GM21367 (cell line): Measurements from ENCODE around the gene SLC7A7.
A peak's percentile ranks its signal among the peaks of the same experiment; 100 is the strongest.
"Not testable (repeated sequence)": the region's sequence is repeated elsewhere in the genome, so short reads cannot be mapped to it uniquely, and the experiment has no call there.

Experiments used
- ATAC-seq: cut with Tn5 transposase; IDR thresholded peaks from one replicate; pipeline ENCODE4 v1.9.1; 2021; ENCODE audit not compliant: unreplicated experiment

Gene SLC7A7

GRCh38 chr14:22814941-22815713 lies at the start of gene SLC7A7:
Gene SLC7A7, minus strand, starts transcription at chr14:22815435. Its CDS starts 2,037 bp downstream, at chr14:22813398.
- ATAC-seq, result no peak

DNA sequence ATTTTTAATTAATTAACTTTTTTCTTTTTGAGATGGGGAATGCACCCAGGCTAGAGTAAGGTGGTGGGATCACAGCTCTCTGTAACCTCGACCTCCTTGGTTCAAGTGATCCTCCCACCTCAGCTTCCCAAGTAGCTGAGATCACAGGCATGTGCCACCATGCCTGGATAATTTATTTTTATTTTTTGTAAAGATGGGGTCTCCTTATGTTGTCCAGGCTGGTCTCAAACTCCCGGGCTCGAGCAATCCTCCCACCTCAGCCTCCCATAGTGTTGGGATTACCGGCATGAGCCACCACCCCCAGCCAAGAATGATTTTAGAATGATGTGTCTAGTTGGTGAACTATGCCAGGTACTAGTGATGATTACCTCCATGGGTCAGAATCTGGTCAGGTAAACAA lies 49.7 kb upstream of the SLC7A7 start:
- no peak for ATAC-seq

DNA sequence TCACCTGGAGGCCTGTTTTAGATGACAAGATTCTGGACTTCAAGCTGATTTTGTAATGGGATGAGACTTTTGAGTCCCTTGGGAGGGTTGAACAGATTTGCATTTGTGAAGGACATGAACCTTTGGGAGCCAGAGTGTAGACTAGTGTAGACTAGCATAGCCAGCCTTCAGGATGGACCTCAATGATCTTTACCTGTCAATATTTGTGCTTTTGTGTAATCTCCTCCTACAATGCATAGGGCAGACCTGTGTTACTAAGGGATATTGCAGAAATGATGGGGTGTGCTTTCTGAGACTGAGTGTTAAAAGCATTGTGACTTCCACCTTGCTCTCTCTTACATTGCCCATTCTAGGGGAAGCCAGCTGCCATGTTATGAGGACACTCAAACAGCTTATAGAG lies 46.4 kb upstream of the SLC7A7 start:
- ATAC-seq, result no peak

DNA sequence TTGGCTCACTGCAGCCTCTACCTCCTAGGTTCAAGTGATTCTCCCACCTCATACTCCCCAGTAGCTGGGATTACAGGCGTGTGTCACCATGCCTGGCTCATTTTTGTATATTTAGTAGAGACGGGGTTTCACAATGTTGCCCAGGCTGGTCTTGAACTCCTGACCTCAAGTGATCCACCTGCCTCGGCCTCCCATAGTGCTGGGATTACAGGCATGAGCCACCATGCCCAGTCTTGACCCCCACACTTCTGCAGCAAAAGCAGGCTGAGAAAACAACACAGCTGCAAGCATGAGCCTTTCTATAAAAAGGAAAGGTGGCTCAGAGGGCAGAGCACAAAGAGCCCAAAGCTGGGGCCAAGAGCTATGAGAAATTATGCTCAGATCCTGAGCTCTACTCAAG lies 45.1 kb upstream of the SLC7A7 start:
- ATAC-seq, result not testable (repeated sequence)

GRCh38 chr14:22856428-22856827 lies 41.2 kb upstream of the SLC7A7 start:
- no peak for ATAC-seq

DNA sequence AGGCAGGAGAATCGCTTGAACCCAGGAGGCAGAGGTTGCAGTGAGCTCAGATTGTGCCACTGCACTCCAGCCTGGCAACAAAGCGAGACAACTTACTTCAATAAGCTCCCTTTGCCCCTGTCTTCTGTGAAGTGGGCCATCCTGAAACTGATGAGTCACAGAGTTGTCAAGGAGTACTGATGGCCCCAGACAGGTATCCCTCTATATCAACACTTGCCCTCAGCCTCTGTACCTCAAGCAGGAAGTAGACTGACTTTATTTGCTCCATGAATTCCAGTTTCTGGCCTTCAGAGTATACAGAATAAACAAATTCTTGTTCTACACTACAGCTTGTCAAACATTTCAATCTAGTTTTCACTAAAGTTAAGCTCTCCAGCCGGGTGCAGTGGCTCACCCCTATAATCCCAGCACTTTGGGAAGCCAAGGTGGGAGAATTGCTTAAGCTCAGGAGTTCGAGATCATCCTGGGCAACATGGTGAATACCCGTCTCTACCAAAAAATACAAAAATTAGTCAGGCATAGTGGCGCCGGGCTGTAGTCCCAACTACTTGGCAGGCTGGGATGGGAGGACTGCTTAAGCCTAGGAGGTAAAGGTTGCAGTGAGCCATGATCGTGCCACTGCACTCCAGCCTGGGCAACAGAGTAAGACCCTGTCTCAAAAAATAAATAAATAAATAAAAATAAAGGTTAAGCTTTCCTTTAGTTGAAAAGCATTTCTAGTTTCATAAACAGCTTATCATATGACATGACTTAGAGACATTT lies 39.9 kb upstream of the SLC7A7 start:
- no peak for ATAC-seq

GRCh38 chr14:22854296-22854695 lies 39.1 kb upstream of the SLC7A7 start:
- not testable (repeated sequence) for ATAC-seq

DNA sequence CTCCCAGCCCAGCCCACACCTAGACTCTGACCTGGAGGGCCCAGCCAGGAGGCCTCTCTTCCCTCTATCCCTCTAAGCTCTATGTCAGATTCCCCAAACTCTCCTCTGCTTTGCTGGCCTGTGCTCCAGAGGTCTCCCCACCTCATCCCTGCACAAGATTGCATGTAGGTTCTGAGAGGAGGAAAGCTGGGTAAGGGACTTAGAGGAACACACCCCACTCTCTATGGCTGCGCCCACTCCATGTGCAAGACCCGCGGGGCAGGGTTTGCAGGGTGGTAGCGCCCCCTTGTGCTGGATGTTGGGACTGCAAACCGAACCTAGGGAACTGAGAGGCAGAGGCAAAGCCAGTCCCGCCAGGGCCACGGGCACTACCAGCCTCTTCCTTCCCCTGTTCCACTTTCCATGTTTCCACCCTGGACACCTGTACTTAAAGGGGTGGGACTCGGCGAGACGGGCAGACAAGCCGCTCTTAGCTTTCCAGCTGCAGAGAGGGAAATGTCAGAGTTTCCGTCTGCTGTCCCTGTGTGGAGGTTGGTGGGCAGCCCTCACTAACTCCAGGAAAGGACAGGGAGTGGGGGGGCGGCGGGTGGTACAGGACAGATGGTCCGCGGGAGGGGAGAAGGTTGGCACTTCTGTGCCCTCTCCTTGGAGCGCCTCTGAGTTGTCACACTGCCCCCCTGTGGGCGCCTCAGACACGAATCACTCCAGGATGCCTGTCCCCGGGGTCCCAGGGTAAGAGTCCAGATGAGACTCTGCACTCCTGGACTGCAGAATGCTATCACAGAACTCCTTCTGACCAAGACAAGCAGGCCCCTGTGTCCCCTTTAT lies 37.9 kb upstream of the SLC7A7 start:
- peak; percentile 46 for ATAC-seq

DNA sequence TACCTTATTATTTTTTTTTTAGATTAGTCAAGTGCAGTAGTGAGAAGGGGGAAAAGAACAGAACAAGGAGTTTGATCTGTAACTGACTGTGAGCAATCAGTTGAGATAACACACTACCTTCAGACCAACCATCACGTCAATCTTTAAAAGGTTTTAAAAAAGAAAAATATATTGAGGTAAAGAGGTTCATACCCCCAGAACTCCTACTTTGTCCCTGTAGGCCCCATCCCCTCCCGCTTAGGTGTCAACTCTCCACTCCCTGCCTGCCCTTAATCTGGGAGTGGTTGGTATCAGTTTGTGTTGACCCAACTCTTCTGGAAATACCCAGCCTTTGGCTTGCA lies 37.3 kb upstream of the SLC7A7 start:
- no peak for ATAC-seq

DNA sequence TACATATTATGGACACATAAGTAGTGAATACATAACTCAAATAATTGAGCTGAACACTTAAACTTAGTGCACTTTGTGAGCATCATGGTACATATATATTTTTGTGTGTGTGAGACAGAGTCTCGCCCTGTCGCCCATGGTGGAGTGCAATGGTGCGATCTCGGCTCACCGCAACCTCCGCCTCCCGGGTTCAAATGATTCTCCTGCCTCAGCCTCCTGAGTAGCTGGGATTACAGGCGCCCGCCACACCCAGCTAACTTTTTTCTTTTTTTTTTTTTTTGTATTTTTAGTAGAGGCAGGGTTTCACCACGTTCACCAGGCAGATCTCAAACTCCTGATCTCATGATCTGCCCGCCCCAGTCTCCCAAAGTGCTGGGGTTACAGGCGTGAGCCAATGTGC lies 36.9 kb upstream of the SLC7A7 start:
- ATAC-seq, result not testable (repeated sequence)

GRCh38 chr14:22850944-22851764 lies 35.9 kb upstream of the SLC7A7 start:
- no peak for ATAC-seq

DNA sequence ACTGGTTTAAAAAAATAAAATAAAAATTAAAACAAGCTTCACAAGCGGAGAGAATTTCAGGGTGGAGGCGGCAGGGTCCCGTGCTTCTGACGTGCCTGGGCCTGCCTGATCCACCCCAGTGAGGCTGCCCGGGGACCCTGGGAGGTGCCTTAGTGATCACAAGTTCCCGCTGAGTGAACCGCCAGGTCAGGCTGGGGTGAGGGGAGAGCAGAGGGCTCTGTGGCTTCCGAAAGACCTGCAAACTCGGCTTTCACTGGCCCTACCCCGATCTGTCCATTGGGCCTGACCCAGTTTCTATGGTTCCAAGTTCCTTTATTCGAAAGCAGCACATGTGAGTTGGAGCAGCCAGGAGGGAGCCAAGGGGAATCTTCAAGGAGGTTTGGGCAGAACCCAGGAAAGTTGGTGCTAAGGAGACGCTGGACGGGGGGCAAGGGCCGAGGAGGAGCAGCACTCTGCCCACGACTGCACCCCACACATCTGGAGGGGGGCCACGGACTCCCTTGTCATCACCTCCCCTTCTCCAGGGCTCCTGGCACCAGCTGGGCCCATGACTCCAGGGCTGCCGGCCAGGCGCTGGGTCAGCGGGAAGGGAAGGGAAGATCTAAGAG lies 34.1 kb upstream of the SLC7A7 start:
- no peak for ATAC-seq

DNA sequence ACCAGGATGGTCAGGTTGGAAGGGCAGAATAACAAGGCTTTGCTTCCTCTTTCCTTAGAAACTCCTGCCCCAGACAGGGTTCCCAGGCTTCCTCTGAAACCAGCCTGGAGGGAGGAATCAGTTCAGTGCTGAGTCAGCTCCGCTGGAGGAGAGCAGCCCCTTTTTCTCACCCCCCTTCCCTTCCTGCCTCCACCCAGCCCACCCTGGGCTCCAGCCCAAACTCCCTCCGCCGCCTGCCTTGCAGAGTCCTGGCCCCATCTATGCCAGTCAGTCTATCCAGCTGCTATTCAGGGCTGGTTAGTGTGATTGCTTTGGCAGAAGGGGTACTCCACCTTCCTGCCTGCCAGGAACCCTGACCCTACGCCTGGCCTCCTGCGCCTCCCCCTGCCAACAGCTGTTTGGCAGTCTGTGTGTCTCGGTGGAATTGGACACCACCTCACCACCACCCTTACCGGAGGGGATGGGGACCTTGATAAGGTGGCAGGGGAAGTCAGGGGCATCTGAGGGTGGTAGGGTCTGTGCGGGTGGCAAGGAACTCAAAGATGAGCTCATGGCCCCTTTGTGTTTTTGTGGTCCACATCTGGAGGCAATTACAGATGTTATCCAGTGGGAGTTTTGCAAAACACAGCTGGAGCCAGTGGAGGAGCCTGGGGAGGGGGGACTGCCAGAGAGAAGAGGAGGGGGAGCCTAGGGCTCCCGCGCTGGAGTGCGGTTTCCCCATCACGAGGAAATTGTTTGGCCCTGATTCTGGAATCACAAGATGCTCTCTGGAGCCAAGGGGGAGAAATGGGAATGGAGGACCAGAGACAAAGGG lies 33.3 kb upstream of the SLC7A7 start:
- no peak for ATAC-seq

DNA sequence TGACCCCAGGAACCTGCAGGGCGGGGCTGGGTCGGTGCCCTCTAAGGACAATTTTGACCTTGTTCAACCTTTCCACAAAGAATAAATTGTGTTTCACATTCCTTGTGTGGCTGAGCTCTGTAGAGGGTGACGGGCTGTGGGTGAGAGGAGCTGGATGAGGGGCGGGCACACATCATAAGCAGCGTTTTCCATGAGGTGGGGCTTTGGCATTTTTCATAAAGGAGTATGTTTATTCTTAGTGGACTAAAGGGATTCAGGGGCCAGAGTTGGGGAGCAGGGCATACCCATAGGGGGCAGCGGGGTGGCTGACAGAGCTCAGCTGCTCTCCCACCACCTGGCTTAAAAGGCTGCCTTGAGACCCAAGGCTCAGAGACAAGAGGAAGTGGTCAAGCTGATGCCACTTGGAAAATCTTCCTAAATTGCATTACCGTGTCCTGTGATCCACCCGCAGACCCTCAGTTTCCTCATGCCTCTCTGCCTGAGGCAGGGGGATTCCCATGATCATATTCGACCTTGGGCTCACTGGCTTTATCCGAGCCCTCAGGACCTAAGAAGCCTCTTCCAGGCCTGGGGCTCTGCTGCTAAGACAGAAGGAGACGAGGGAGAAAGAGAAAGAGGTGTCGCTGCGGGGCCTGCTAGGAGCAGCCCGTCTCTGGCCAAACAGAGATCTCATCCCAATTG lies 32.6 kb upstream of the SLC7A7 start:
- no peak for ATAC-seq

DNA sequence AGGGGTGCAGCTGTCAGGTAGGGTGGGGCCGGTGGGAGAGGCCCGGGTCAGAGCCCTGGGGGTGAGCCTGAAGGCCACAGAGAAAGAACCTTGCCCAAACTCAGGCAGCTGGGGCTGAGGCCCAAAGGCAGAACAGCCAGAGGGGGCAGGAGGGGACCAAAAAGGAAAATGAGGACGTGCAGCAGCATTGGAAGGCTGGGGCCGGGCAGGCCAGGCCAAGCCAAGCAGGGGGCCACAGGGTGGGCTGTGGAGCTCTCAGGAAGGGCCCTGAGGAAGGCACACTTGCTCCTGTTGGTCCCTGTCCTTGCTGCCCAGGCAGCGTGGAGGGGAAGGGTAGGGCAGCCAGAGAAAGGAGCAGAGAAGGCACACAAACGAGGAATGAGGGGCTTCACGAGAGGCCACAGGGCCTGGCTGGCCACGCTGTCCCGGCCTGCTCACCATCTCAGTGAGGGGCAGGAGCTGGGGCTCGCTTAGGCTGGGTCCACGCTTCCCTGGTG lies 31.6 kb upstream of the SLC7A7 start:
- no peak for ATAC-seq

GRCh38 chr14:22845821-22846625 lies 30.8 kb upstream of the SLC7A7 start:
- ATAC-seq, result no peak

DNA sequence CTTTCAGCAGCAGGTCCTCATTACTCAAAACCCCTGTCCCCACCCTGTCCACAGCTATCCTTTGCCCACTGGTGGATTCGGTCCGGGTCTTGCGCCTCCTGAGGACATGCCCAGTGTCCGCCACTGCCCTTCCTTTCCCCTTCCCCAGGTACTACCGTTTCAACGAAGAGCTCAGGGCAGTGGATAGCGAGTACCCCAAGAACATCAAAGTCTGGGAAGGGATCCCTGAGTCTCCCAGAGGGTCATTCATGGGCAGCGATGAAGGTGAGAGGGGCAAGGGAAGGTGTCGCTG lies 29.8 kb upstream of the SLC7A7 start:
- ATAC-seq, result no peak
